ENCODE results near the gene FABP3. TPM values are rescaled to one million over a fixed set of nuclear protein-coding genes. Genes with fewer than 3 reads are reported as not detected.

Gene FABP3
- polyA plus RNA-seq, 2 of the 4 experiments (the other 2 are of a cell fraction): not detected

GRCh38 chr1:31420716-31421115 is 47.8 kb upstream of the FABP3 start:
- Histone ChIP-seq H3K9me3 (no peaks in the 10 kb centered on the region), H3K4me3 (no peak overlapping the region), H3K4me2 (no peak overlapping the region), H3K4me1 (peaks cover 23% of the 10 kb centered on the region), H3K27ac (no peak overlapping the region)
- no peak for ATAC-seq
- TF ChIP-seq ZFP36 (IDR thresholded peaks at IDR 0.05; ENCODE audit: borderline replicate concordance, partially characterized antibody) (no peak), EP300 (IDR thresholded peaks at IDR 0.05) (no peak), RARB (CRISPR knock-in tag; IDR thresholded peaks at IDR 0.05) (no peak), ZSCAN20 (CRISPR knock-in tag; IDR thresholded peaks at IDR 0.05) (no peak), MAFK (IDR thresholded peaks at IDR 0.05; ENCODE audit: partially characterized antibody) (no peak), PBX3 (IDR thresholded peaks at IDR 0.05) (no peak), NFE2L2 (conservative IDR thresholded peaks at IDR 0.05; ENCODE audit: low read length) (no peak), CBX8 (IDR thresholded peaks at IDR 0.05) (no peak), MAX (IDR thresholded peaks at IDR 0.05) (no peak), KDM5A (IDR thresholded peaks at IDR 0.05) (no peak), USF2 (IDR thresholded peaks at IDR 0.05) (no peak), GATA3 (IDR thresholded peaks at IDR 0.05; ENCODE audit: borderline replicate concordance) (no peak), CTCF (IDR thresholded peaks at IDR 0.05) (no peak), JUN (IDR thresholded peaks at IDR 0.05) (no peak), RCOR1 (IDR thresholded peaks at IDR 0.05; ENCODE audit: low read depth, low read length) (no peak), POLR2A (IDR thresholded peaks at IDR 0.05; ENCODE audit: low read length) (no peak), FOSB (CRISPR knock-in tag; IDR thresholded peaks at IDR 0.05) (no peak), HMGXB4 (CRISPR knock-in tag; IDR thresholded peaks at IDR 0.05; ENCODE audit: borderline replicate concordance) (no peak), HOXB5 (CRISPR knock-in tag; IDR thresholded peaks at IDR 0.05) (no peak)
- no peak for DNase-seq (ENCODE audit: low read depth in 1 of 2, low spot score in 1 of 2)
- ChIA-PET POLR2A (no interaction called here), CTCF (interaction anchor here (0.8 to 9.5 kb wide), 12 partner anchors 9 to 429 kb away, joined by 3 to 151 read pairs (median 4); no protein-coding TSS in a partner anchor)
- WGBS (ENCODE audit: missing lambda C conversion rate): 64% methylated on average over 3 of the region's 5 CpGs
- FAIRE-seq: no peak

- Histone ChIP-seq H3K4me3 (no peak overlapping the region), H3K4me1 (peaks cover 26% of the 10 kb centered on the region), H3K27ac (no peak overlapping the region), H3K4me2 (no peak overlapping the region), H3K9me3 (no peaks in the 10 kb centered on the region)
- DNase-seq (ENCODE audit: low read depth in 1 of 2, low spot score in 1 of 2) (no peak), ATAC-seq (no peak), FAIRE-seq (no peak)
- POLR2A ChIA-PET: no interaction called here
- 35% methylated on average over 3 of the region's 4 CpGs for whole genome bisulfite sequencing (ENCODE audit: missing lambda C conversion rate)
- CTCF ChIA-PET: interaction anchor here (0.6 to 9.5 kb wide), 6 partner anchors 26 to 649 kb away, joined by 4 to 151 read pairs (median 6); no protein-coding TSS in a partner anchor
- TF ChIP-seq HMGXB4 (CRISPR knock-in tag; IDR thresholded peaks at IDR 0.05; ENCODE audit: borderline replicate concordance) (no peak), HOXA7 (CRISPR knock-in tag; IDR thresholded peaks at IDR 0.05) (no peak), ZFP36 (IDR thresholded peaks at IDR 0.05; ENCODE audit: borderline replicate concordance, partially characterized antibody) (no peak), NFE2L2 (conservative IDR thresholded peaks at IDR 0.05; ENCODE audit: low read length) (no peak), EP300 (IDR thresholded peaks at IDR 0.05) (no peak), HOXB13 (CRISPR knock-in tag; IDR thresholded peaks at IDR 0.05; ENCODE audit: low read depth) (no peak), BHLHE40 (IDR thresholded peaks at IDR 0.05; ENCODE audit: low read depth, low read length) (no peak), FOXS1 (CRISPR knock-in tag; IDR thresholded peaks at IDR 0.05) (no peak), CHD4 (IDR thresholded peaks at IDR 0.05; ENCODE audit: borderline replicate concordance) (no peak), BCL3 (IDR thresholded peaks at IDR 0.05) (no peak), ATOH8 (CRISPR knock-in tag; IDR thresholded peaks at IDR 0.05; ENCODE audit: low read depth) (no peak), NR3C1 (IDR thresholded peaks at IDR 0.05) (no peak), SMC3 (IDR thresholded peaks at IDR 0.05) (no peak)
Measured at GRCh38 chr1:31418626-31419323, 45.9 kb upstream of the FABP3 start.

All from A549 (cell line).